OCI-M1 (cell line): Measurements from ENCODE around the gene CHADL.
A peak's percentile ranks its signal among the peaks of the same experiment; 100 is the strongest.

Source experiments
- DNase-seq: peaks from one replicate; lab custom pipeline; 2025; lab: John Stamatoyannopoulos, UW

CHADL gene

DNA sequence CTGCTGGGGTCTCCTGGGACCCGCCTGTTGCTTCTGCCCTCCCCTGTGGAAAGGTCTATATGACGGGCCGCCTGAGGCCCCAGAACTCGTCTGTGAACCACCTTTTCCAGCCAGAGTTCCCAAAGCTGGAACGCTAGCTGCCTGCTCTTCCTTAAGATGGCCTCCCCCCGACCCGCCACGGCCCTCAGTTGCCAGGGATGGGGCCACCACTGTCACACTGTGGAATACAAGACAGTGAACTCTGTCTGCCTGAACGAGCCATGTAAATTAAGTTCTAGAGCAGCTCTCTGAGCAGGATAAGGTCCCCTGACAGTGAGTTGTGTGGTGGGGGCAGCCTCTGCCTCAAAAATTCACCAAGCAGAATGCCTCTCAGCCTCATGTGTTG is 10.3 kb downstream of the CHADL start:
- DNase-seq: no peak

DNA sequence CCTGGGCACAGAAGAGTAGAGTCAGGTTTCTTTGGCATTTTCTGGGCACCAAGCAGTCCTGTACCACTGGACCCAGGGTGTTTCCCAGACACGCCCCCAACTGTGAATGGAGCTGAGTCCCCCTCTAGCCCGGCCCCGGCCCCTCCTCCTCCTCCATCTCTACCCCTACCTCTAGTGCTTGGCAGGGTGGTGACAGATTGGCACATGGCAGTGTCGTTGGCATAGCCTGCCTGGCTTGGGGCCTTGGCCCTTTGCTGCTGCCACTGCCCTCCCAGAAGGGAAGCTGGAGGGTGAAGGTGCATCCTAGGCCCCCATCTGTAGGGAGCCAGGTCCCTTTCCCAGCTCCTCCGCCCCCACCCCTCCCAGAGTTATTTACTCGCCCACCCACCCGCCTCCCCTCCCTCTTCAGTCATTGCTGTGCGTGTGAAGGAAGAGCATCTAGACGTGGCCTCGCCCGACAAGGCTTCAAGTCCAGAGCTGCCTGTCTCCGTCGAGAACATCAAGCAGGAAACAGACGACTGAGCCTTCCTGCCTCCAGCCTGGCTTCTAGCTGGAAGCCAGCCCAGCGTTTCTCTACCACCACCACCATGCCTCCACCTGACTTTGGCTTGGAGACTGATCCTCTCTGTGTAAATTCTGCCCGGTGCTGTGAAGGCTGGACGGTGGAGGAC is 10.9 kb downstream of the CHADL start:
- no peak for DNase-seq

DNA sequence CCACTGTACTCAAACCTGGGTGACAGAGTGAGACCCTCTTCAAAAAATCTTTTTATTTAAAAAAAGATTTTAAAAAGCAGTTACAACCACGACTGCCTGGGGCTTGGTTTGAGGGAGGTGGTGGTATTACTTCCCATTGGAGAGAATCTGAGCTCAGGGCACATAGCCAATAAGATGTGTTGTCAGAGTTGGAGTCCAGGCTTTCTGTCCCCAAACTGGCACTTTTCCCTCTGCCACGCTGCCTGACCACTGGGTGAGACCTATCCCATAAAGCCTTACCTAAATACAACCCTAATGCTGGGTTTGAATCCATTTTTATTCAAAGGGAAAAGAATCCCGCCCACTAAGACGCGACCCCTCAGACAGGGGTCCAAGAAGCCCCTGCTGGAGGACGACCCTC is 11.5 kb downstream of the CHADL start:
- DNase-seq: no peak

DNA sequence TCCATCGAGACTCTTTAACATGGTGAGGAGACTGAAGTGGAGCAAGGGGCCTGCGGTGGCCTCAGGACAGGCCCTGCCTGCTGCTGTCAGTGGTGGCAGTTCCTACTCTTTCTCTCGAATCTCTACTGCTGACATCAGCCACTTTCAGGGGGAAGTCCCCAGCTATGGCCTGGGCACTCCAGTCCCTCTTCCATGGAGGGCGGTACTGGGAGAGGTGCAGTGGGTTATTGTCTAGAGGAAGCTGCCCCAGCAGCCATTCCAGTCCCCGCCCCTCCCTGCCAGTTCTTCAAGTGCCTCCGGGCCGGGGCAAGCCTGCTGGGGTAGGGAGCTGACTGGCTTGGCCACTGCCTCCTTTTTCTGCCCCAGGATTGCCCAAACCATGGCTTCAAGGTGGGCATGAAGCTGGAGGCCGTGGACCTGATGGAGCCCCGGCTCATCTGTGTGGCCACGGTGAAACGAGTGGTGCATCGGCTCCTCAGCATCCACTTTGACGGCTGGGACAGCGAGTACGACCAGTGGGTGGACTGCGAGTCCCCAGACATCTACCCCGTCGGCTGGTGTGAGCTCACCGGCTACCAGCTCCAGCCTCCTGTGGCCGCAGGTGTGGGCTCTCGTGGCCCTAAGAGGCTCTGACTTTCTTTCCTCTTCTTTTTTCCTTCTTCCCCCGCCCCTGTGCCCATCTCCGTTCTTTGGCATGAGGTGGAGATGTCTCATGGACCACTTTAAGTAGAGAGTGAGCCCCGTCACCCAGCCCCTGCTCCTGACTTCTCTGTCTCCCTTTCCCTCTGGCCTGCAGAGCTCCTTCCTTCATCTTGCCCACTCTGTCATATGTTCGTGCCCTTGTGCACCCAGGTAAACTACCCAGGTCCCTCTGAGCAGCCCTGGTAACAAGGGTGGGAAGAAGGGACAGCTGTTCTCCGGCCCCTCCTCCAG is 13.7 kb downstream of the CHADL start:
- no peak for DNase-seq

DNA sequence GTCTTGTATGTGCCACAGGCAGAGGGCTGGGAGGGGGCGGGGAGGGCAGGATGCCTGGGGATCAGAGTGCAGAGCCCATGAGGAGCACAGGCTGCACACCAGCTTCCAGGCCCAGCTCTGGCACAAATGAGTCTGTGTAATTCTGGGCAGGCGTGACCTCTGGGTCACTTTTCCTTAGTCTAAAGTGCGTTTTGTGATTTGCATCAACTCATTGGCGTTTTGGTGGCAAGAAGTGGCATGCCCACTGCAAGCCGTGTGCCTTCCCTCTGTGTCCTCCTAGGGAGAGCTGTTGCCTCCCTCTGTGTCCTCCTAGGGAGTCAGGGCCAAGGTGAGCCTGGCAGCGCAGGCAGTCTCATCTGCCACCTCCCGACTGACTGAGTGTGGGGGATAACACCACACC is 17.2 kb downstream of the CHADL start:
- no peak for DNase-seq

DNA sequence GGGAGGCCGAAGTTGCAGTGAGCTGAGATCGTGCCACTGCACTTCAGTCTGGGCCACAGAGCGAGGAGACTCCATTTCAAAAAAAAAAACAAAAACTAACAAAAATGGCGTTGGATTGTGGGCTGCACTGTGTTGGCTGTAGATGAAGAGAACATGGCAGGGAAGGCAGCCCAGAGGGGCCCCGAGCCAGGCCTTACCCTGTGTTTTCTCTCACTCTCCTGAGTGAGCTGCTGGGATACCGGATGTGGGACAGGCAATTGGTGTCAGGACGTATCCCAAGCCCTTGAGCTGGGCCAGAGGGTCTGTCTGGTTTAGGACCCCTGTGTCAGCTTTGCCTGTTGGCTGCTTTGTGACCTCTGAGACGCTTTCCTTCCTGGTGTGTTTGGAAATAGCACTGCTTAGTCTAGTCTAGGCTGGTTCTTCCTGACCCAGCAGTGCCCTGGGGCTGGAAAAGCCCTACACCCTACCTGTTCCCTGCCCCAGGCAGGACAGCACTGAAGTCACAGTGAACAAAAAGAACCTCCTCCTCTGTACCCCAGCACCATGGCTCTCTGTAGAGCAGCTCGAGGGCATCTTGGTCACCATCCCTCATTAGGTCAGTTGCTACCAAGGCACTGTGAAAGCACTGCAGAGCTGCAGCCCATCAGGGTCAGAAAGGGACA is 17.8 kb downstream of the CHADL start:
- DNase-seq: no peak

DNA sequence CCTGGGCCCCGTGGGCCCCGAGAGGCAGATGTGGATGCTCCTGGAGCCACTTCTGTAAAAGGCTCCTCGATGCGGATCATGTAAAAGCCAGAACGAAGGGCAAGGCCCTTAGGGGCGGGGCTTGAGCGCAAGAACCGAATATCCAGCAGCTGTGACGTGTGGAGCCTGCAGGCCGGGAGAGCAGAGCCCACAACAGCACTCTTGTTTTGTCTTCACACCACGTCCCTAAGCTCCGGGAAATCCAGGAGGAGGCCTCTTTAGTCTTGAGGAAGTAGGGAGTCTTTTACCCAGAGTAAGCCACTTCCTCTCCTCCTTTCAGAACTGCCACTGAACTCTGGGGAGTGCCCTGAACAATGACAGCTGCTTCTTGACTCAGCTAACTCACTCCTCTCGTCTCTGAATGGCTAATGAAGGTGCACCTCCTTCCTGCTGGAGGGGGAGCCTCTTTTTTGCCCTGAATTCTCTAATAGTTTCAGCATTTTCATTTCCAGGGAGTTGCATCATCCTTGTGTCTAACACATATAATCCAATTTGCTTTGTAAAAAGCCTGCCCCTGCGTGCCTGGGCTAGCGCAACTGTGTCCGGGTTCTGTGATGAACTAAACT is 23.1 kb downstream of the CHADL start:
- DNase-seq: peak; percentile 71

DNA sequence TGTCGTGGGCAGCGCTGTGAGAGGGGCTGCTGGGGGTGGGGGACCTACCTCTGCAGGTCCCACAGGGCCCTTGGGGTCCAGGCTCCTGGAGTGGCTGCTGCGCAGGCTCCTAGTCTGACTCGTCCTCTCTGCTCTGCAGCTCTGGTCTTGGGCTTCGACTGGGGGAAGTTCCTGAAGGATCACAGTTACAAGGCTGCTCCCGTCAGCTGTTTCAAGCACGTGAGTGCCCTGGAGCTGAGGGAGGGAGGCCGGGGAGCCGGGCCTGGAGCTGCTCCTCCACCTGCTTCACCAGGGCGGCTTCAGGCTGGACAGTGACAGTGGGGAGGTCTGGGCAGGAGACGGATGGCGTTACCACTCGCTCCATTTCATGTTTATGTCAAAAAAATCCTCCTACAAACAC is 23.7 kb downstream of the CHADL start:
- DNase-seq: no peak

DNA sequence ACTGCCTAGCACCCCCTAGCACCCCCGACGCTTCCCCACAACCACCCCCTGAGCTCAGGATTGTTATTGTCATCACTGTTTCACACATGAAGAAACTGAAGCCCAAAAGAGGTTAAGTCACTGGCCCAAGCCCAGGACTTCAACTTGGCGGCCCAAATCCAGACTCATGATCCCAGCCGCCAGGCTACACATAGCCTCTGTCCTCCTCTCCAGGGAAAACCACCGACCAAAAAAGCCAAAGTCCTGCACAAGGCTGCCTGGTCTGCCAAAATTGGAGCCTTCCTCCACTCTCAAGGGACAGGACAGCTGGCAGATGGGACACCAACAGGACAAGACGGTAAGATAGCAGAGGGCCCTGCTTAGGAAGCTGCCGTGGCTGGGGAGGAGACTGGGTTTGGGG is 24.8 kb downstream of the CHADL start:
- DNase-seq: no peak

DNA sequence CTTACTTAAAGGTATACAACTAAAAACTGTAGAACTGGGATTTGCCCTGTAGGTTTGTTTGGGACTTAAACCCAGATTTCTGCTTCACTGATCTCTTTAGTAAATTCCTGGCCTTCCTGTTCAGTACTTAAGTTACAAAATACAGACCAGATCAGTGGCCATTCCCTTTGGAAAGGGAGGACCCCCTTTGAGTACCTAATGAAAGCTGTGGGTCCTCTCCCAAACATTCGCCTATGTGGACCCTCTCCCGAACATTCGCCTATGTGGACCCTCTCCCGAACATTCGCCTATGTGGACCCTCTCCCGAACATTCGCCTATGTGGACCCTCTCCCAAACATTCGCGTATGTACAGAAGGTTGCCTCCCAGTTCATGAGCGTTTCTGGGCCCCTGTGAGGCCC is 25.3 kb downstream of the CHADL start:
- DNase-seq: no peak

DNA sequence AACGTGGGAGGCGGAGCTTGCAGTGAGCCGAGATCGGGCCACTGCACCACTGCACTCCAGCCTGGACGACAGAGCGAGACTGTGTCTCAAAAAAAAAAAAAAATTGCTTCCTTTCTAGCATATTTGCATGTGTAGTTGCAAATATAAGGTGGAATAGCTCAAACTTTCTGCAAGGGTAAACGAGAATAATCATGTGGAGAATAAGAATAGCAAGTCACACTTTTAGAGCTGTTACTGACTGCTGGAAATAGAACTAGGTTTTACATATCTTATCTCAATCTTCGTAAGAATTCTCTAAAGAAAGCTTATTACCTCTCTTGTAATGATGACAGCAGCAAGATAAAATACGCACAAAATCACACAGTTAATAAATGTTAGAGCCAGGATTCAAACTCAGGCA is 34.0 kb downstream of the CHADL start:
- DNase-seq: no peak

DNA sequence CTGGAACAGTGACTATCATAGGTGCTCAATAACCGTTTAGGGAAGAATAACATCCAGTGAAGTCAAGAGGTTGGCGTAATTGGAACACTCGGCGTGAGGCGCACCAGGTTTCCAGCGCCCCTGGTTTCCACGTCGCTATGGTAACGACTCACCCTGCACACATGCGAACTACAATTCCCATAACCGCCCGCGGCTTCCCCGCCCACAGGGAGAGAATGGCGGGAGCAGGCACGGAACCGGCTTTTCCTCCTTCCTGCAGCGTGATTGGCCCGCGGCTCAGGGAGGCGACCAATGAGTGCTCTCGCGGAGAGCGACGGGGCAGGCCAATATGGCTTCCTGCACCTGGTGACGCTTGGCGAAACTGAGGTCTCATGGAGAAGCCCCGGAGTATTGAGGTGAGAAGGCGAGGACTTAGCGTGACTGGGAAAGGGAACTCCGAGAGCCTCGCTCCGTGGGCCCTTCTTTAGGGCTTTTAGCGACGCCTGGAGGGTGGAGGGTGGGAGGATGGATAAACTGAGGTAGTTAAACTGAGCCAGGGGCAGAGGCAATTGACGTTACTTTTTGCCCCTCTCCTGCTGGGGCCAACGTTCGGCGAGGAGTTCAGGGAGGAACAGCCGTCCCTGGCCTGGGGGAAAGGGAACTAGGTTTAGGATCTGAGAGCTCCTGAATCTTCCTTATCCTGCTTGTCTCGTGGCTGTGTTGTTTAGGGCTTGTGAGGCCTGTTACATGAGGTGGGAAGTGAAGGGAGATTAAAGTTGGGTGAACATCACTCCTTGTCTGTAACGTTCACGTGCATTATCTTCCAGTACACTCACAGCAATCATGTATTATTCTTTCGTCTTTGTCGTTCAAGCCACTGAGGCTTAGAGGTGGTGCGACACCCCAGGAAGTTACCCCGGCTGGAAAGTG is 35.5 kb downstream of the CHADL start, which contains the start of gene L3MBTL2:
TSS of gene L3MBTL2 (plus strand) at position 321 of the 909 bp plus-strand sequence. CDS start at position 372, 51 bp downstream.
- DNase-seq: peak; percentile 97

DNA sequence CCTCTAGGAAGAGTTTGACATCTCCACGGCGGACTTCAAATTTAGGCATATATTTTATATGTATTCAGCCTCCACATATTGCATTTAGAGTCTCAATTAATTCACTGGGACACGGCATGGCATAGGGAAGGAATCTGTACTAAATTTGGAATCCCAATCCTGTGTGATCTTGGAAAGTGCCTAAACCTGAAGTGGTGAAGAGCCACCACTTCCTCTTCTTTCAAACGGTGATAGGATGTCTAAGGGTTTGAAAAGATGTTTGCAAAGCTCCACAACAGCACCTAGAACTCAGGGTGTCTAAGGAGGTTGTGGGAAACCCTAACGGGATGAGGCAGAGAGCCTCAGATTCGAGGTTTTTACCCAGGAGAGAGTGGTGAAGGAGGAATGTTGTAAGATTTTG is 36.7 kb downstream of the CHADL start:
- DNase-seq: no peak

DNA sequence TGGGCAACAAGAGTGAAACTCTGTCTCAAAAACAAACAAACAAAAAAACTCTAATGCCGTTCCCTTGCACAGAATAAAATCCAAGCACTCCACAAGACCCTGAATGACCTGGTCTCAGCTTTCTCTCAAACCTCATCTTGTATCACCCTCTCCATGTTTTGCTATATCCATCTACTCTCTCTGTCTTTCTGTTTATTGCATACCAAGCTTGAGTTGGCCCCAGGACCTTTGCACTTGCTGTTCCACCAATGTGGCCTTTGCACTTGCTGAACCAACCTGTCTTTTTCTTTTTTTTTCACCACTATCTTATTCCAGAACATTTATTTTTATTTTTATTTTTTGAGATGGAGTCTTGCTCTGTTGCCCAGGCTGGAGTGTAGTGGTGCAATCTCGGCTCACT is 37.6 kb downstream of the CHADL start:
- DNase-seq: no peak

DNA sequence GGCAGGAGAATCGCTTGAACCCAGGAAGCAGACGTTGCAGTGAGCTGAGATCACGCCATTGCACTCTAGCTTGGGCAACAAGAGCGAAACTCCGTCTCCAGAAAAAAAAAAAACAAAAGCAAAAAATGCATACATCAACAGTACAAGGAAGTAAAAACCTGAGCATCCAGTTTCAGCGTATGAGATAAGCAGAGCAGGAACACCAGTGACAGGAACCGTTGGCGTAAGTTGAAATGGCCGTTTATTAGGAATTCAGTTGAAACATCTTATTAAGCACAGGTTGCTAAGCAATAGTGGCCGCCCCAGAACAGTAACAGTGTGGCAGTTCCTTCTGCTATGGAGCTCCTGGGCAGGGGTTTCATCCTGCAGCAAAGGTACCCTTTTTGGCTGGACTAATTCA is 39.6 kb downstream of the CHADL start:
- DNase-seq: no peak

DNA sequence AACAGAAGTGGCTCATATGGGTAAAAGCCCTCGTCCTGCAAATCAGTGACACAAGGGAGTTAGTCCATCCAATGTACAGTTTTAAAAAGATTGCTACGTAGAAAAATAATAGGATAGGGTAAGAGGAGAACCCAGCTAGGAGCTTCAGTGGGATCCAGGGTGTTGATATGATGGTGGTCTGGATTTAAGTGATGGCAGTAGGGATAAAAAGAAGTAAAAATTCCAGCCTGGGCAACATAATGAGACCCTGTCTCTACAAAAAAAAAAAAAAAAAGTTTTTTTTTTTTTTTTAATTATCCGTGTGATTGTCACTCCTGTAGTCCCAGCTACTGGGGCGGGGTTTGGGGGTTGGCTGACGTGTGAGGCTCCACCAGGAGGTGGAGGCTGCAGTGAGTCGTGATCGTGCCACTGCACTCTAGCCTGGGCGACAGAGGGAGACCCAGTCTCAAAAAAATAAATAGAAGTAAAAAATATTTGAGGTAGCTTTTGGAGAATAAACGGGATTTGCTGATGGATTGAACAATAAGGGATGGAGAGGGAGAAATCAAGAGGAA is 42.6 kb downstream of the CHADL start:
- DNase-seq: peak; percentile 34

DNA sequence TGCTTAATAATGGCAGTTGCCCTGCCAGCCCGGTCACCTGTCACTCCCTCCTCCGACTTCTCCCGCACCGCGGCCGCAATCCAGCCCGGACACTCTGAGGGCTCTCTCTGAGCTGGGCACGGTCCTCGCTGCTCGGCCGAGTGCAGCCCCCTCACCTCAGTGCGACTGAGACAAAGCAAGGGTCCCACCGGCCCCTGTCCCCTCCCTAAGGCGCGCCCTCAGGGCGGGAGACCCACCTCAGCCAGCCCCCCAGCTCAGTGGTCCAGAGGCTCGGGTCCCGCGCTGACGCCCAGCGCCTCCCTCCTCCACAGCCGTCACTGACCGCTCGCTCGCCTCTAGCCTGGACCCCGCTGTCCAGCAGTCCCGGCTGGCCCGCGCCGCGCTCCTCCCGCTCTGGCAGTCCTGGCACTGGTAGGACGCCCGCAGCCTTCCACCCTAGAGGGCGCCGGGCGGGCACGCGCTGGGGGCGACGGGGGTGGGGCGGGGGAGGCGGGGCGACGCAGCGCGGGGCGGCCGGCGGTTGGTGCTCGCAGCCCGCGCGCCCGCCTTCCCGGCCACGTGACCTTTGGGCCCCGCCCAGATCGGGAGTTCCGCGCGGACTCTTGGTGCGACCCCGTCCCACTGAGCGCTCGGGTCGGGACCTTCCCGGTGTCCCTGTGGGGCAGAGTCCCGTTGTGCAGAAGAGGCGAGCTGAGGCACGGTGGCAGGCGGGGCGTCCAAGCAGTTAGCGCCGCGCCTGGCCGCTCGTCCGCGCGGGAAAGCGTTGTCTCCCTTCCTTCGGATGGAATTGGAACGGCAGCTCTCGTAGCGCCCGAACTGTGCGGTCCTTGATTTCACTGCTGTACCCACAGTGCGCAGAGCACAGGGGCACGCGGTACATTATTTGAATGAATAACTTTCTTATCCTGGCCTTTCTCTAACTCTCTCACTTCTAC is 43.4 kb downstream of the CHADL start:
- peak; percentile 84 for DNase-seq

DNA sequence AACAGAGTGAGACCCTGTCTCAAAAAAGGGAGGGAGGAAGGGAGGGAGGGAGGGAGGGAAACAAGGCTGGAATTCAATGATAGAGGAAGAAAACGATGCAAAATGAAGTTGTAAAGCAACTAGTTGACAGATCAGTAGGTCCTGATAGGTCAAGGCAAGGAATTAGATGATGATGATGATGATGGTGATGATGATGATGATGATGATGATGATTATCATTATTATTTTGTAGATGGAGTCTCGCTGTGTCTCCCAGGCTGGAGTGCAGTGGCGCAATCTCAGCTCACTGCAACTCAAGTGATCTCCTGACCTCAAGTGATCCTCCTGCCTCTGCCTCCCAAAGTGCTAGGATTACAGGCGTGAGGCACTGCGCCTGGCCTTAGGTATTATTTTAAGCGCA is 46.9 kb downstream of the CHADL start:
- DNase-seq: no peak

DNA sequence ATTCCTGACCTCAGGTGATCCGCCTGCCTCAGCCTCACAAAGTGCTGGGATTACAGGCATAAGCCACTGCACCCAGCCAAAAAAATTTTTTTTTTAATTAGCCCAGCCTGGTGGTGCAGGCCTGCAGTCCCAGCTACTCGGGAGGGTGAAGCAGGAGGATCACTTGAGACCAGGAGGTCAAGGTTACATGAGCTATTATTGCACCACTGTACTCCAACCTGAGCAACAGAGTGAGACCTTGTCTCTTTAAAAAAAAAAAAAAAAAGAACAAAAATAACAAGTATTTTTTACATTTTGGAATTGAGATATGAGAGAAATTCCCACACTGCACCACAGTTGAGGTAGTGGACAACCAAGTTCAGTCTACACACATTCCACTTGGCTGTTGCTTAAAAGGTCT is 49.3 kb downstream of the CHADL start:
- no peak for DNase-seq

DNA sequence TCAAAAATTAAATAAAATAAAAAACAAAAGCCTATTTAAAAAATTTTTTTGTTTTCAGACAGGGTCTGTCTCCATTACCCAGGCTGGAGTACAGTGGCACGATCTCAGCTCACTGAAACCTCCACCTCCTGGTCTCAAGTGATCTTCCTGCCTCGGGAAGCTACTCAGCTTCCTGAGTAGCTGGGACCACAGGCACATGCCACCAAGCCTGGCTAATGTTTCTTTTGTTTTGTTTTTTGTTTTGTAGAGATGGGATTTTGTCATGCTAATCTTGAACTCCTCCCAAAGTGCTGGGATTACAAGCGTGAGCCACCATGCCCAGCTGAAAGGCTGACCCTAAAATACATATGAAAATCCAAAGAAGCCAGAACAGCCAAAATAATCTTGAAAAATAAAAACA is 56.1 kb downstream of the CHADL start:
- DNase-seq: no peak
